ENCODE measurements around the gene DRD4.

The DRD4 gene

GRCh38 chr11:638631-639331 lies 1.7 kb downstream of the DRD4 start:
- Histone ChIP-seq H3K4me2 (ENCODE audit: low read length) (no peak overlapping the region), H3K9me3 (ENCODE audit: control insufficient read depth, insufficient read depth, low read length) (no peaks in the 10 kb centered on the region), H3K36me3 (ENCODE audit: control insufficient read depth, low read length) (no peaks in the 10 kb centered on the region), H3K27me3 (ENCODE audit: control insufficient read depth, low read length) (no peaks in the 10 kb centered on the region), H3K79me2 (ENCODE audit: control insufficient read depth, low read length) (no peaks in the 10 kb centered on the region), H3F3A (ENCODE audit: control insufficient read depth, insufficient read depth) (no peaks in the 10 kb centered on the region), H3K27ac (ENCODE audit: low read depth, low read length) (no peak overlapping the region), H4K20me1 (ENCODE audit: control insufficient read depth, insufficient read depth, low read depth, low read length) (no peaks in the 10 kb centered on the region), H3K4me1 (ENCODE audit: control insufficient read depth, low read length) (no peaks in the 10 kb centered on the region), H3K4me3 (ENCODE audit: low read length) (no peak overlapping the region), H3K9me2 (replicated peaks; ENCODE audit: control insufficient read depth, low read length) (no peaks in the 10 kb centered on the region)
- TF ChIP-seq CTCF (IDR thresholded peaks at IDR 0.05; ENCODE audit: low read depth, low read length, poor library complexity, severe bottlenecking), result no peak
- no peak for TF ChIP-seq EZH2phosphoT487 (IDR thresholded peaks at IDR 0.05; ENCODE audit: borderline replicate concordance, low read length)

- TF ChIP-seq EZH2phosphoT487 (IDR thresholded peaks at IDR 0.05; ENCODE audit: borderline replicate concordance, low read length), result no peak
- TF ChIP-seq CTCF (IDR thresholded peaks at IDR 0.05; ENCODE audit: low read depth, low read length, poor library complexity, severe bottlenecking), result no peak
- Histone ChIP-seq H3K9me2 (replicated peaks; ENCODE audit: control insufficient read depth, low read length) (no peaks in the 10 kb centered on the region), H4K20me1 (ENCODE audit: control insufficient read depth, insufficient read depth, low read depth, low read length) (no peaks in the 10 kb centered on the region), H3K27ac (ENCODE audit: low read depth, low read length) (no peak overlapping the region), H3K4me1 (ENCODE audit: control insufficient read depth, low read length) (no peaks in the 10 kb centered on the region), H3K9me3 (ENCODE audit: control insufficient read depth, insufficient read depth, low read length) (no peaks in the 10 kb centered on the region), H3K27me3 (ENCODE audit: control insufficient read depth, low read length) (no peaks in the 10 kb centered on the region), H3K36me3 (ENCODE audit: control insufficient read depth, low read length) (no peaks in the 10 kb centered on the region), H3F3A (ENCODE audit: control insufficient read depth, insufficient read depth) (no peaks in the 10 kb centered on the region), H3K4me3 (ENCODE audit: low read length) (no peak overlapping the region), H3K4me2 (ENCODE audit: low read length) (no peak overlapping the region), H3K79me2 (ENCODE audit: control insufficient read depth, low read length) (no peaks in the 10 kb centered on the region)
Measured at GRCh38 chr11:639332-639955, 2.4 kb downstream of the DRD4 start.

- Histone ChIP-seq H3F3A (ENCODE audit: control insufficient read depth, insufficient read depth) (no peaks in the 10 kb centered on the region), H3K27me3 (ENCODE audit: control insufficient read depth, low read length) (no peaks in the 10 kb centered on the region), H3K79me2 (ENCODE audit: control insufficient read depth, low read length) (no peaks in the 10 kb centered on the region), H3K4me2 (ENCODE audit: low read length) (no peak overlapping the region), H3K4me3 (ENCODE audit: low read length) (no peak overlapping the region), H3K27ac (ENCODE audit: low read depth, low read length) (no peak overlapping the region), H3K9me2 (replicated peaks; ENCODE audit: control insufficient read depth, low read length) (no peaks in the 10 kb centered on the region), H3K4me1 (ENCODE audit: control insufficient read depth, low read length) (no peaks in the 10 kb centered on the region), H3K9me3 (ENCODE audit: control insufficient read depth, insufficient read depth, low read length) (no peaks in the 10 kb centered on the region), H3K36me3 (ENCODE audit: control insufficient read depth, low read length) (no peaks in the 10 kb centered on the region), H4K20me1 (ENCODE audit: control insufficient read depth, insufficient read depth, low read depth, low read length) (no peaks in the 10 kb centered on the region)
- TF ChIP-seq CTCF (IDR thresholded peaks at IDR 0.05; ENCODE audit: low read depth, low read length, poor library complexity, severe bottlenecking) (no peak), EZH2phosphoT487 (IDR thresholded peaks at IDR 0.05; ENCODE audit: borderline replicate concordance, low read length) (no peak)
Measured at GRCh38 chr11:640021-640706, 3.1 kb downstream of the DRD4 start.
